ENCODE data around the gene DET1. TPM values are rescaled to one million over a fixed set of nuclear protein-coding genes. Genes with fewer than 3 reads are reported as not detected.

The DET1 gene
- total RNA-seq, 1 experiment from 2014 or later: 6.6 TPM

DNA sequence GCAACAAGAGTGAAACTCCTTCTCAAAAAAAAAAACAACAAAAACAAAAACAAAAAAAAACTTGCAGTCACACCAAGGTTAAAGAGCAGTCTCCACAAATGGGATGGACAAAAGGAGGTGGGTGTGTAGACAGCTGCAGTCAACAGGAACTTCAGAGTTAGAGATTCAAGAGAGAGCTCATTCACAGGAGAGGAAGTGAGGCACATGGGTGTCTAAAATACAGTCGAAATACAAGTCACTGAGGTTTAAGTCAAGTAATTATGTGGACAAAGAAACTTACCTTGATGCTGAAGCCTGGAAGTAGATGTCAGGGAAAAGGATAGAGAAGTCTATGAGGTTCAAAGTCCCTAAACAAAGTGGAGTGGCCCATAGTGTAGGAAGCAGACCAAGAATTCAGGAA is 64.2 kb downstream of the DET1 start:
- no peak overlapping the region for H3K23ac ChIP-seq (ENCODE audit: insufficient read length, low read depth, low read length)
- H2BK12ac ChIP-seq (ENCODE audit: insufficient read length, low read depth, low read length): no peak overlapping the region
- H3K14ac ChIP-seq (ENCODE audit: insufficient read depth, low read length): no peak overlapping the region
- no peak overlapping the region for H3K27ac ChIP-seq (ENCODE audit: insufficient read length, low read depth, low read length)
- TF ChIP-seq, protein P1, sequence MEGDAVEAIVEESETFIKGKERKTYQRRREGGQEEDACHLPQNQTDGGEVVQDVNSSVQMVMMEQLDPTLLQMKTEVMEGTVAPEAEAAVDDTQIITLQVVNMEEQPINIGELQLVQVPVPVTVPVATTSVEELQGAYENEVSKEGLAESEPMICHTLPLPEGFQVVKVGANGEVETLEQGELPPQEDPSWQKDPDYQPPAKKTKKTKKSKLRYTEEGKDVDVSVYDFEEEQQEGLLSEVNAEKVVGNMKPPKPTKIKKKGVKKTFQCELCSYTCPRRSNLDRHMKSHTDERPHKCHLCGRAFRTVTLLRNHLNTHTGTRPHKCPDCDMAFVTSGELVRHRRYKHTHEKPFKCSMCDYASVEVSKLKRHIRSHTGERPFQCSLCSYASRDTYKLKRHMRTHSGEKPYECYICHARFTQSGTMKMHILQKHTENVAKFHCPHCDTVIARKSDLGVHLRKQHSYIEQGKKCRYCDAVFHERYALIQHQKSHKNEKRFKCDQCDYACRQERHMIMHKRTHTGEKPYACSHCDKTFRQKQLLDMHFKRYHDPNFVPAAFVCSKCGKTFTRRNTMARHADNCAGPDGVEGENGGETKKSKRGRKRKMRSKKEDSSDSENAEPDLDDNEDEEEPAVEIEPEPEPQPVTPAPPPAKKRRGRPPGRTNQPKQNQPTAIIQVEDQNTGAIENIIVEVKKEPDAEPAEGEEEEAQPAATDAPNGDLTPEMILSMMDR (conservative IDR thresholded peaks at IDR 0.05): no peak
- Mint-ChIP-seq H3K4me3 (no peak overlapping the region), H3K36me3 (ENCODE audit: insufficient read depth in 1 of 3, low read depth in 3 of 3) (peaks cover 7 to 11% (median 11%) of the 10 kb centered on the region in 3 experiments), H3K4me1 (peaks cover 45 to 49% of the 10 kb centered on the region in 2 experiments), H3K27me3 (ENCODE audit: low read depth) (peaks cover 29% of the 10 kb centered on the region), H3K9me3 (no peaks in the 10 kb centered on the region), H3K27ac (no peak overlapping the region)
- DNase-seq: no peak
- H3K4me2 ChIP-seq (ENCODE audit: insufficient read depth, insufficient read length, low read length): no peak overlapping the region
- H2AK5ac ChIP-seq (ENCODE audit: insufficient read length, low read length): no peak overlapping the region
- H2BK15ac ChIP-seq (ENCODE audit: low read depth, low read length): no peak overlapping the region
- no peaks in the 10 kb centered on the region for H3K9me3 ChIP-seq (ENCODE audit: control insufficient read depth, low read depth, low read length)
- H4K91ac ChIP-seq (ENCODE audit: insufficient read length, low read depth, low read length): no peak overlapping the region
- H3K23me2 ChIP-seq (ENCODE audit: insufficient read length, low read depth, low read length, poor library complexity, severe bottlenecking): no peaks in the 10 kb centered on the region
- H4K8ac ChIP-seq (replicated peaks; ENCODE audit: insufficient read length, low read depth, low read length): no peak overlapping the region
- no peak overlapping the region for H3K18ac ChIP-seq (ENCODE audit: insufficient read length, low read depth, low read length)
- H2BK120ac ChIP-seq (ENCODE audit: low read depth, low read length, poor library complexity, severe bottlenecking): no peak overlapping the region
- H2BK20ac ChIP-seq (ENCODE audit: low read depth, low read length, poor library complexity, severe bottlenecking): no peak overlapping the region
- H3K79me2 ChIP-seq (ENCODE audit: insufficient read depth, low read length): no peaks in the 10 kb centered on the region
- H3K9ac ChIP-seq (ENCODE audit: extremely low read depth, insufficient read length, low read length): no peak overlapping the region
- H3K79me1 ChIP-seq (ENCODE audit: insufficient read depth, low read depth, low read length, poor library complexity, severe bottlenecking): no peaks in the 10 kb centered on the region
- H2AFZ ChIP-seq (ENCODE audit: low read length): no peak overlapping the region
- no CpG with 5 or more reads among the region's 1 CpG for WGBS (ENCODE audit: extremely low coverage, insufficient read length, low lambda C conversion rate)
- H3K27me3 ChIP-seq (ENCODE audit: insufficient read depth, low read length): no peaks in the 10 kb centered on the region
- H2BK5ac ChIP-seq (ENCODE audit: insufficient read length, low read length): no peak overlapping the region
- no peak overlapping the region for H3K56ac ChIP-seq (ENCODE audit: insufficient read length, low read depth, low read length)
- H4K20me1 ChIP-seq (ENCODE audit: control insufficient read depth, insufficient read depth, insufficient read length): no peaks in the 10 kb centered on the region
- H4K5ac ChIP-seq (ENCODE audit: insufficient read length, low read depth, low read length): no peak overlapping the region
- no peak overlapping the region for H3K4ac ChIP-seq (ENCODE audit: low read depth, low read length)
- H3K4me1 ChIP-seq (ENCODE audit: insufficient read depth, low read length): no peaks in the 10 kb centered on the region; the same call in 1 of the 2 replicates
- no peak overlapping the region for H3T11ph ChIP-seq (ENCODE audit: low read length)

Measured in H9 (cell line).